Measurements from ENCODE around the gene RAB7B. TPM values are rescaled to one million over a fixed set of nuclear protein-coding genes. Genes with fewer than 3 reads are reported as not detected.

RAB7B gene
- polyA plus RNA-seq: not detected in 2 replicates

GRCh38 chr1:206002871-206003801, at the start of gene RAB7B:
Gene RAB7B (minus strand): TSS chr1:206003395. CDS start chr1:205994135, 9,260 bp downstream.

GRCh38 chr1:206023695-206024094, 20.5 kb upstream of the RAB7B start, which contains the start of gene CTSE:
Gene CTSE (minus strand): TSS chr1:206023895. CDS start chr1:206023791, 104 bp downstream.

GRCh38 chr1:205943245-205943644, 60.0 kb downstream of the RAB7B start, which contains the start of gene SLC26A9:
Gene SLC26A9 (minus strand): TSS chr1:205943456. CDS start chr1:205935820, 7,636 bp downstream.

Other genes starting within 250 kb of the RAB7B start
- 24.7 and 31.1 TPM in 2 replicates for gene RAB29, start 227.9 kb downstream of the RAB7B start, polyA plus RNA-seq
- 20.4 and 28.1 TPM in 2 replicates for gene SLC41A1, start 190.2 kb downstream of the RAB7B start, polyA plus RNA-seq
- gene PM20D1, start 153.3 kb downstream of the RAB7B start, polyA plus RNA-seq: 0.50 and 4.9 TPM in 2 replicates
- 0.36 TPM in 1 of 2 replicates, not detected in the other for gene SLC26A9, start 59.9 kb downstream of the RAB7B start, polyA plus RNA-seq
- gene CTSE, start 20.5 kb upstream of the RAB7B start, polyA plus RNA-seq: not detected in 2 replicates
- not detected in 2 replicates for gene RHEX, start 49.8 kb upstream of the RAB7B start, polyA plus RNA-seq
- not detected in 2 replicates for gene AVPR1B, start 114.0 kb upstream of the RAB7B start, polyA plus RNA-seq
- 1.7 and 3.9 TPM in 2 replicates for gene FAM72A, start 199.4 kb upstream of the RAB7B start, polyA plus RNA-seq
- 338 and 340 TPM in 2 replicates for gene SRGAP2, start 200.1 kb upstream of the RAB7B start, polyA plus RNA-seq